22Rv1 (cell line): ENCODE measurements around the gene KLHDC4.

Experiments used
- H3K27ac ChIP-seq: fragments of 450-650 bp; 2 replicates; pipeline ENCODE4 v1.5.1; 2017
- ZFX ChIP-seq: fragments of 450-650 bp; IDR thresholded peaks from 2 replicates; pipeline ENCODE4 v1.6.1; 2017; ENCODE audit warnings: antibody characterized with exemption, borderline replicate concordance
- TF ChIP-seq, protein P1 (sequence below): fragments of 450-650 bp; IDR thresholded peaks from 2 replicates; pipeline ENCODE4 v1.5.1; 2017; ENCODE audit warnings: mild to moderate bottlenecking

KLHDC4 gene

DNA sequence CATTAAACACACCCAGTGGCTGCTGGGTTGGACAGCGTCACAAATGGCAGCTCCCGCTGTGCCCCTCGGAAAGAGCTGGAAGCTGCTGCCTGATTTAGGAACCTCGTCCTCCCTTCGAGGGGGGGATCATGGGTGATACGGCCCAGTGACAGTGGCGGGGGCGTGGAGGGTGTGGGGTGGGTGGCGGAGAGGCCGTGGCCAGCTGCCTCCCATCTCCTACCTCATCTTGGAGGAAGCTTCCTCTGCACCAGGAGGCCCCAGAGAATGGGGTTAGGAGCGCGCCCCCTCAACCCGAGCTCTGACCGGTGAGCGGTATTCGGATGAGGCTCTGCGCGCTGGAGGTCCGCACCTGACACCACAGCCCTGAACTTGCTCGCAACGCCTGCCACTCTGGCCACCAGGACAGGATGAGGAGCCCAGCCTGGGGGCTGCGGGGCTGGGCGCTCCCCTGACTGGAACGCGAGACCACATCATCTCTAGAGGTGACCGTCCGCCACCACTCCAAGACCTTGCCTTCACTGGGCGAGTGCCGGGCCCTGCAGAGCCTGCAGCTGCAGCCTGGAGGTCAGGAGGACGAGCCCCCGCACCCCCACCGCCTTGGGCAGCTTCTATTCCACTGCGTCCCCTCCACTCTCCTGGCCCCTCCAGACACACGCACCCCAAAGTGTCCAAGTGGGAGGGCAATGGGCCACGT is 80.9 kb downstream of the KLHDC4 start:
- no peak overlapping the region for H3K27ac ChIP-seq
- TF ChIP-seq ZFX, result no peak
- TF ChIP-seq, protein P1, sequence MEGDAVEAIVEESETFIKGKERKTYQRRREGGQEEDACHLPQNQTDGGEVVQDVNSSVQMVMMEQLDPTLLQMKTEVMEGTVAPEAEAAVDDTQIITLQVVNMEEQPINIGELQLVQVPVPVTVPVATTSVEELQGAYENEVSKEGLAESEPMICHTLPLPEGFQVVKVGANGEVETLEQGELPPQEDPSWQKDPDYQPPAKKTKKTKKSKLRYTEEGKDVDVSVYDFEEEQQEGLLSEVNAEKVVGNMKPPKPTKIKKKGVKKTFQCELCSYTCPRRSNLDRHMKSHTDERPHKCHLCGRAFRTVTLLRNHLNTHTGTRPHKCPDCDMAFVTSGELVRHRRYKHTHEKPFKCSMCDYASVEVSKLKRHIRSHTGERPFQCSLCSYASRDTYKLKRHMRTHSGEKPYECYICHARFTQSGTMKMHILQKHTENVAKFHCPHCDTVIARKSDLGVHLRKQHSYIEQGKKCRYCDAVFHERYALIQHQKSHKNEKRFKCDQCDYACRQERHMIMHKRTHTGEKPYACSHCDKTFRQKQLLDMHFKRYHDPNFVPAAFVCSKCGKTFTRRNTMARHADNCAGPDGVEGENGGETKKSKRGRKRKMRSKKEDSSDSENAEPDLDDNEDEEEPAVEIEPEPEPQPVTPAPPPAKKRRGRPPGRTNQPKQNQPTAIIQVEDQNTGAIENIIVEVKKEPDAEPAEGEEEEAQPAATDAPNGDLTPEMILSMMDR, result no peak

DNA sequence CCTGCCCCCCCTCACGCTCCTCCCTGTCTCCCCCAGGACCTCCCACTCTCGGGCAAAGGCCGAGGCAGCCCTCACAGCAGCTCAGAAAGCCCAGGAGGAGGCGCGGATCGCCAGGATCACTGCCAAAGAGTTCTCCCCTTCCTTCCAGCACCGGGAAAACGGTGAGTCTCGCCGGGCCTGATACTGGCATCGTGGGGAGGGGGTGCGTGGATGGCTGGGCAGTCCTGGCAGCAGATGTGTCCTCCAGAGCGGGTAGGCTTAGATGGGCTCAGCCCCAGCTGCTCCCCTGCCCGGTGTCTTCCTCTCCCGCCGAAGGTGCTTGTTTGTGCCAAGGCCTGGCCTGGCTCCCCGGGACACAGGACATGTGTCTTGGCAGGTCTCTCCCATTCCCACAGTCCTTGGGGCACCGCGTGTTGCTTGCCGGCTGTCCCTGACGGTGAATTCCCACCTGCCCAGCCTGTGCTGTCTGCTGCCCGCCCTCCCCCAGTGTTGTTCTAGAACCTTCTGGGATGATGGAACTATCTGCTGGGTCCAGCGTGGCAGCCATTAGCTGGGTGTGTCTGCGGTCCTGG is 81.6 kb downstream of the KLHDC4 start:
- TF ChIP-seq, protein P1, result no peak
- no peak for TF ChIP-seq ZFX
- H3K27ac ChIP-seq, result no peak overlapping the region

DNA sequence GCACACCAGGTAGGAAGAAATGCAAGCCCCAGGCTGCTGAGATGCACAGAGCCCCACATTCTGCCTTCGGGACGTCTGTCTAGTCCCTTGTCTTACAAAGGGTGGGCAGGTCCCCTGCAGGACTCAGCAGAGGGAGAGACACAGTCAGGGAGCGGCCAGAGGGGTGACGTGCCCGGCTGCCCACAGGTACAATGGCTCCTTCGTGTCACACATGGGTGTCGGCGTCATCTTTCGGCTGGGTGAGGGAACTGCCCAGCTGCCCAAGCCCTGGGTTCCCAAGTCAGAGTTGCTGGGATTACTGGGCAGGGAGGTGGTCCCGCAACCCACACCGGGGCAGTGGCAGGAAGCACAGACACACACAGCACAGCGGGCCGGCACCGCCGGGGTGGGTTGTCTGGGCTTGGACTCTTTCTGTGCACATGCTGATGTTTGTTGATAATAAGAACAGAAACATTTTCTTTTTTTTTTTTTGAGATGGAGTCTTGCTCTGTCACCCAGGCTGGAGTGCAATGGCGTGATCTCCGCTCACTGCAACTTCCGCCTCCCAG is 82.9 kb downstream of the KLHDC4 start:
- TF ChIP-seq, protein P1, result no peak
- no peak for TF ChIP-seq ZFX

DNA sequence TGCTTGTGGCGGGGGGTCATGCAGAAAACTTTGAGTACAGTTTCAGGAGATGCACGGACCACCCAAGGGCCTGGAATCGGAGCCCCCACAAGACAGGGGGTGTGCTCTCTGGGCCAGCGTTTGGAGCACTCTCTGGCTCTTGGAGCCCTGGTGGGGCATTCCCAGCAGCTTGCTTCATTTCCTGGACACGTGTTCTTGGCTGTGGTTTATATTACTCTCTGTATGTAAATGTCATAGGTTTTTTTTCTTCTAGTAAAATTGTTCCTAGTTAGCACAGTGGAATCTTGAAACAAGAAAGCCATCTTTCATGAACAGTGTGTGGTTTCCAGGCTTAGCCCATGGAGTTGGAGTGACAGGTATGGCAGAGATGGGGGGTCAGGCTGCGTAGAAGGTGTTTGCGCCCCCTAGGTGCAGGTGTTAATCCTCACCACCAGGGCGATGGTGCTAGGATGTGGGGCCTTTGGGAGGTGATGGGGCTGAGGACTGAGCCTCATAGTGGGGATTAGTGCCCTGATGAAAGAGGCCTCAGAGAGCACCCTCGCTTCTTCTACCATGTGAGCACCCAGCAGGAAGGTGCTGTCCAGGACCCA is 83.7 kb downstream of the KLHDC4 start:
- peak overlapping the region; percentile 76 for H3K27ac ChIP-seq
- TF ChIP-seq, protein P1, result peak; percentile 49
- no peak for TF ChIP-seq ZFX

More for the DNA sequence above, 82.9 kb downstream of the KLHDC4 start:
- H3K27ac ChIP-seq, result no peak overlapping the region

DNA sequence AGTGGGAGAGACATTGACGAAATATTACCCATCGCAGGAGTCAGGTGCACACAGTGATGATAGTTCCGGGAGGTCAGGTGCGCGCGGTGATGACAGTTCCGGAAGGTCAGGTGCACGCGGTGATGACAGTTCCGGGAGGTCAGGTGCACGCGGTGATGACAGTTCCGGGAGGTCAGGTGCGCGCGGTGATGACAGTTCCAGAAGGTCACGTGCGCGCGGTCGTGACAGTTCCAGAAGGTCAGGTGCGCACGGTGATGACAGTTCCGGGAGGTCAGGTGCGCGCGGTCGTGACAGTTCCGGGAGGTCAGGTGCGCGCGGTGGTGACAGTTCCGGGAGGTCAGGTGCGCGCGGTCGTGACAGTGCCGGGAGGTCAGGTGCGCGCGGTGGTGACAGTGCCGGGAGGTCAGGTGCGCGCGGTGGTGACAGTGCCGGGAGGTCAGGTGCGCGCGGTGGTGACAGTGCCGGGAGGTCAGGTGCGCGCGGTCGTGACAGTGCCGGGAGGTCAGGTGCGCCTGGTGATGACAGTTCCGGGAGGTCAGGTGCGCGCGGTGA is 84.7 kb downstream of the KLHDC4 start:
- H3K27ac ChIP-seq, result peak overlapping the region; percentile 76

DNA sequence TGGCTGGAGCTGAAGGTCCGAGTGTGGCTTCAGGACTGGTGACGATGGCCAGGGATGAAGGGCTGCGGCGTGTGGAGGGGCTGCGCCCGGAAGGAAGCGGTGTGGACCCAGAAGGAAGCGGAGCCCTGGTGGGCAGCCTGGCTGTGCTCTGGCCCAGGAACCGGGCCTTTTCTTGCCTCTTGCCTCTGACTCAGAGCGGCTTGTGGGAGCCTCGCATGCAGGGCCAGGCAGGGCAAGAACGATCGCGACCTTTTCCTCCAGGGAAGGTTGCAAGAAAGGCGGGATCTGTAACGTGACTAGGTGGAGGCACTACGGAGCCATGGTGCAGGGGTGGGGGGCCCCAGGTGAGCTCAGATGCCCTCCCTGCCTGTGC is 85.5 kb downstream of the KLHDC4 start:
- peak overlapping the region; percentile 75 for H3K27ac ChIP-seq

DNA sequence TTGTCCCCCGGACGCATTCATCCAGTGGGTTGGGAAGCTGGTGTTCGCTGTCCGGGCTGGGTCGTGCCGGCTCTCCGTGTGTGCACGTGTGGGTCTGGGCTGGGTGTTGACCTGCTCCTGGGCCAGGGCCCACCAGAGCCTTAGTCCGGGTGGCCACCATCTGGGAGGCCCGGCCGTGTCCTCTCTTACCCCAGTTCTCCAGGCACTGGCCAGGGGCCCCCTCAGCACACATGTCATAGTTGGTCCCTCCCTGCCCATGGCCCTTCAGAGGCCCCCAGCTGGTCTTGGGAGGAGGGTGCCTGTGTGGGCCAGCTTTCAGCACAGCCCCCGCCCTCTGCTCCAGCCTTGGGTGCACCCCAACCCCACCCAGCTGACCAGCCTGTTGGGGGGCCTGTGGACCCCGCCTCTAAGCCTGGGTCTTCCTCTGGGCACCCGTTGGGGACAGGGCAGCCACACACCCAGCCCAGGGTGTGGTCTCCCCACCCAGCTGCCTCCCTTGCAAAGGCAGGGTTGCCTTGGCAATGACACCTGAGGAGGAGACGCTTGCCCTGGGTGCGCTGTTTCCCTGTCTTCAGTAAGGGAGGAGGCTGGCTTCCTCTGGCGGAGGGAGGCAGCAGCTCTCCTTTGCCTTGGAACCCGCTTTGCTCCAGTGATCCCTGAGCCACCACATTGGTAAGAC is 86.1 kb downstream of the KLHDC4 start:
- TF ChIP-seq ZFX, result no peak
- TF ChIP-seq, protein P1, result no peak

More for the DNA sequence above, 85.5 kb downstream of the KLHDC4 start:
- TF ChIP-seq, protein P1, result no peak
- no peak for TF ChIP-seq ZFX

More for the DNA sequence above, 86.1 kb downstream of the KLHDC4 start:
- peak overlapping the region; percentile 75 for H3K27ac ChIP-seq
